Activated CD4-positive, alpha-beta T cell treated with anti-CD3 and anti-CD28 coated beads for 36 hours (primary cell): ENCODE results near the gene LTBP1. TPM values are rescaled to one million over a fixed set of nuclear protein-coding genes. Genes with fewer than 3 reads are reported as not detected.
A peak's percentile ranks its signal among the peaks of the same experiment; 100 is the strongest.

Experiments used
- ATAC-seq: fragments of 200-7000 bp; cut with Tn5 transposase; one replicate; pipeline ENCODE4 v1.10.0; 2021; ENCODE audit warnings: mild to moderate bottlenecking, moderate library complexity
- CTCF ChIA-PET: fragments of 350-600 bp; sonication (Branson Sonifier 250); formaldehyde crosslinking; loops from one replicate; lab custom pipeline; 2021; ENCODE audit warnings: antibody characterized with exemption; lab: Charles Lee
- POLR2A ChIA-PET: fragments of 350-600 bp; sonication (Branson Sonifier 250); formaldehyde crosslinking; loops from one replicate; lab custom pipeline; 2021; ENCODE audit warnings: antibody characterized with exemption, inconsistent platforms; lab: Charles Lee
- DNase-seq: peaks from one replicate; pipeline ENCODE4 v3.0.0-alpha.2; 2020
- H3K27ac Mint-ChIP-seq: one replicate; pipeline ENCODE4 v1.8.0; 2021; ENCODE audit warnings: mixed read lengths
- H3K27me3 Mint-ChIP-seq: one replicate; pipeline ENCODE4 v1.8.0; 2021; ENCODE audit warnings: mixed read lengths
- H3K36me3 Mint-ChIP-seq: one replicate; pipeline ENCODE4 v1.8.0; 2021; ENCODE audit warnings: low read depth, mixed read lengths
- H3K4me1 Mint-ChIP-seq: one replicate; pipeline ENCODE4 v1.8.0; 2021; ENCODE audit warnings: mixed read lengths
- H3K4me3 Mint-ChIP-seq: one replicate; pipeline ENCODE4 v1.8.0; 2021; ENCODE audit warnings: mild to moderate bottlenecking, moderate library complexity, mixed read lengths
- H3K9me3 Mint-ChIP-seq: one replicate; pipeline ENCODE4 v1.8.0; 2021; ENCODE audit warnings: low read depth, mixed read lengths
- intact Hi-C, 2 experiments: fragments of 100-400 bp; cut with DNase I in 1 of 2; cut with micrococcal nuclease in 1 of 2; formaldehyde crosslinking; loops; one replicate each; pipeline versions ENCODE4 v1.14.2 to v1.15.1; 2022 to 2024; cut with DNase I, micrococcal nuclease
- total RNA-seq, 2 experiments: library from RNA; stranded (reverse); gene quantifications; one replicate each; pipeline ENCODE4 v1.2.3, GENCODE V29; 2021

The LTBP1 gene
- total RNA-seq, 2 experiments from 2014 or later: 0.14 to 0.26 TPM

DNA sequence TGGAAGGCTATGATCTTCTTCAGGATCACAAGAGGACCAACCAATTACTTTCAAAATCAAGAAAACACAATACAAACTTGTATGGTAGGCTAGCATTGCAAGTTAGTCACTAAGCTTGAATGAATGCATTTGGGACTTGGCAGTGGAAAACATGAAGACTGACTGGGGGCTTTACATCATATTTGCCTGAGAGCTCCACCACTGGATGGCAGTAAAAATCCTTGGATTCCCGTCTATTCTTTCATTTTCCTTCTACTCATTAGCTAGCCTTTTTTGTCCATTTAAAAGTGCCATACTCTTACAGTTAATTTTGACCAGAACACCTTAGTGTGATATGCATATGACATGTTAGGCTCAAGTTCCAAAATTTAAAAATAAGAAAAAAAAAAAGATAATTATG, 466.2 kb downstream of the LTBP1 start:
- CTCF ChIA-PET: interaction anchor here (0.6 to 2.3 kb wide), 3 partner anchors 9 to 191 kb away, joined by 3 to 12 read pairs (median 5); no protein-coding TSS in a partner anchor
- Mint-ChIP-seq H3K27ac (no peak overlapping the region), H3K4me3 (no peak overlapping the region), H3K36me3 (no peaks in the 10 kb centered on the region), H3K9me3 (peaks cover 4% of the 10 kb centered on the region), H3K27me3 (peaks cover 9% of the 10 kb centered on the region), H3K4me1 (no peaks in the 10 kb centered on the region)
- POLR2A ChIA-PET: no interaction called here
- intact Hi-C loops: loop anchor here (2.0 to 10.0 kb wide), 2 partner anchors 170 to 172 kb away; no protein-coding TSS in a partner anchor
- DNase-seq (peak; percentile 5), ATAC-seq (no peak)

DNA sequence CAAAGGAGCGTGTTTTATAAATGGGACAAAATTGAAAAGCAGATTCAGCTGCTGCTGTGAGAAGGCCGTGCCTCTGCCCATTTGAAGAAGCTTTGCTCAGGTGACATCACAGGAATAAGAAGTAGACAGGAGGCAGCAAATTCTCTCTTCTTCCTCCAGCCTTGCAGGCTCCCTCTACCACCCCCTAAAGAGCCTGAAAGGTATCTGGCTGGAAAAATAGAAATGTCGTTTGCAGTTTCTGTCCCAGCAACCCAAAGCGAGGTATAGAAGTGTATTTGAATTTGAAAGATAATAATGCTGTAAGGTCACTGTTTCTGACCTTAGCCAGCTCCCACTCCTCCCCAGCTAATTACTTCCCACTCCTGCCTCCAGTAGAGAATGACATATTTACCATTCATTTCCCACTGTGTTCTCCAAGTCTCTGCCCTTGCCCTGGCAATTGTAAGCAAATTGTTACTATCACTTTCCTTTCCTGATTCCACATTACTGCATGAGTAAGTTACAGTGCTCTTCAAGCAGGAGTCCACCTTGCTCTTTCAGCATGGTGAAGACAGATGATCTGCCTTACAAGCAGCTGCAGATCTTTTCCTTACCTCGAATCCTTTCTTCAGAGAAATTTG, 472.9 kb downstream of the LTBP1 start:
- ChIA-PET CTCF (interaction anchor here (0.7 kb wide), 1 partner anchor 17 kb away, joined by 3 read pairs; no protein-coding TSS in a partner anchor), POLR2A (interaction anchor here (0.6 kb wide), 1 partner anchor 230 kb away, joined by 3 read pairs; no protein-coding TSS in a partner anchor)
- intact Hi-C loops: loop anchor here in 1 of 2 experiments (10.0 kb wide), 1 partner anchor 165 kb away; no protein-coding TSS in a partner anchor
- ATAC-seq: no peak
- no peak for DNase-seq
- Mint-ChIP-seq H3K36me3 (no peaks in the 10 kb centered on the region), H3K4me1 (no peaks in the 10 kb centered on the region), H3K4me3 (no peak overlapping the region), H3K27ac (no peak overlapping the region), H3K27me3 (peaks cover 5% of the 10 kb centered on the region), H3K9me3 (no peaks in the 10 kb centered on the region)

DNA sequence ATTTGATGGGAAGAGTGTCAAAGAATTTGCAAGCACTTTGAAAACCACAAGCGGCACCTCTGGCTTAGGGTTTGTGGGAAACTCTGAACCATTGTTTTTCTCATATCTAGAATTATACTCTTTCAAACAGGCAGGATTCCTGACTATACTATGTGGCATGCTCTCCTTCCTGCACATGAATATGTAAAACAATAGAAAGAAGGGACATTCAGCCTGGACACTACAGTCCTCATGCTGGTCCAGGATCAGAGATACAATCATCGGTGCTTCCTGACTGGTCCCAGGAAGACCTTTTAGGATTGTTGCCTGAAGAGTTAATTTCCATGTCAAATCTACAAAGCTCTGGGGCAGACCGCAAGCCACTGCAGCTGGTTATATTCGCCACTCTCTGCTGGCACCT, 474.0 kb downstream of the LTBP1 start:
- intact Hi-C loops: no loop called here
- H3K27ac Mint-ChIP-seq: no peak overlapping the region
- ATAC-seq: no peak
- H3K9me3 Mint-ChIP-seq: no peaks in the 10 kb centered on the region
- no peak overlapping the region for H3K4me3 Mint-ChIP-seq
- H3K4me1 Mint-ChIP-seq: no peaks in the 10 kb centered on the region
- ChIA-PET CTCF (interaction anchor here (0.7 kb wide), 1 partner anchor 18 kb away, joined by 3 read pairs; no protein-coding TSS in a partner anchor), POLR2A (no interaction called here)
- no peak for DNase-seq
- H3K27me3 Mint-ChIP-seq: peaks cover 4% of the 10 kb centered on the region
- no peaks in the 10 kb centered on the region for H3K36me3 Mint-ChIP-seq

DNA sequence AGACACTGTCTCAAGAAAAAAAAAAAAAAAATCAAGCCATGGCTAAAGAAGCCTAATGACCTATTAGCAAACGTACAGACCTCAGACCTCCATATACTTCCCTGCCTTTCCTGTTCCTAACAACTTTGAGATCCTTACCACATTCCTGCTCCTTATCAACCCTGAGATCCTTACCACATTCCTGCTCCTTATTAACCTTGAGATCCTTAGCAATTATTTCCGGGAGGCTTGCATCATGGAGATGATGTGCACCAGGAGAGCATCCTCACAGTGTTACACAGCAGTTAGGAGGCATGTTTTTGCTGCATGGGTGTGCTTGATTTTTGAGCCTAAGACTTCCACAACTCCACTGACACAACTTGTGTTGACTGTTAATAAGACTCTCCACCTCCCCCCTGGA, 475.1 kb downstream of the LTBP1 start:
- Mint-ChIP-seq H3K4me3 (no peak overlapping the region), H3K4me1 (no peaks in the 10 kb centered on the region), H3K36me3 (no peaks in the 10 kb centered on the region), H3K27ac (no peak overlapping the region), H3K27me3 (peaks cover 4% of the 10 kb centered on the region), H3K9me3 (no peaks in the 10 kb centered on the region)
- ATAC-seq (no peak), DNase-seq (no peak)
- POLR2A ChIA-PET: no interaction called here
- CTCF ChIA-PET: interaction anchor here (0.7 kb wide), 1 partner anchor 9 kb away, joined by 3 read pairs; no protein-coding TSS in a partner anchor
- intact Hi-C loops: no loop called here

DNA sequence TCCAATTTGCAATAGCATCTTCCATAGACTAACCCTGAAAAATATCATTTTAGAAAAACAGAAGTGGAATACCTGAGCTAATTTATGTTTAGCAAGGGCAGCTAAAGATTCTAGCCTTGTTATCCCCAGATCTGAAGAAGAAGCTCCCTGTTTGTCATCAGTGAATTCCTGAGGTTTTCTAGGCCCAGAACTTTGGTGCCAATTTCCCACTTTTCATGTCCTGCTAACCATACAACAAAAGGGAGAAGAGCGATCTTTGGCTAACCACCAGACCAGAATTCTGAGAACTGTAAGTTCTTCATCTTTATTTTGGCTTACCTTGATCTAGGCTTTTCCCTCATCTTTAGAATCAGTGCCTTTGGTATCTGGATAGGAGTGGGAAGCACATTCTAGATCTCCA, 478.4 kb downstream of the LTBP1 start:
- ATAC-seq (no peak), DNase-seq (no peak)
- Mint-ChIP-seq H3K27ac (no peak overlapping the region), H3K4me1 (no peaks in the 10 kb centered on the region), H3K4me3 (no peak overlapping the region), H3K27me3 (peaks cover 2% of the 10 kb centered on the region), H3K36me3 (no peaks in the 10 kb centered on the region), H3K9me3 (no peaks in the 10 kb centered on the region)
- POLR2A ChIA-PET: no interaction called here
- intact Hi-C loops: no loop called here
- CTCF ChIA-PET: no interaction called here

DNA sequence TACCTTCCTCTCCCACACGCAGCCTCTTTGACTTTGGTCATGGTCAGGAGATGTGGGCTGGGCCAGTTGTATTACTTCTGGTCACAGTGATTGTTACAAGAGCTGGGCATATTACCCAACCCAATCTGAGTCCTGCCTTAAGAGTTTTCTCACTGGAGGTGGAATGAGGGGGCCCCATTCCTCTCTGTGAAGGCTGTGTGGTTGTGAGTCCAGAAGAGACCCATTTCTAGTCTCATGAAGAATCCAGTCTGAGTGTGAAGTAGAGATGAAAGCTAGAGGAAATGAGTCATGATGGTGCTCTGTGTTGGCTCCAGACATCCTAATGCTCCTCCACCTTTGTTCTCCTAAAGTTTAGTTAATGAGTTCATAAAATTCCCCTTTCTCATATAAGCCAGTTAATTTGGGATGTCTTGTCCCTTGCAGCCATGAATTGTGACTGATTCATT, 478.9 kb downstream of the LTBP1 start:
- intact Hi-C loops: no loop called here
- Mint-ChIP-seq H3K27ac (no peak overlapping the region), H3K4me3 (no peak overlapping the region), H3K27me3 (peaks cover 2% of the 10 kb centered on the region), H3K36me3 (no peaks in the 10 kb centered on the region), H3K4me1 (no peaks in the 10 kb centered on the region), H3K9me3 (no peaks in the 10 kb centered on the region)
- POLR2A ChIA-PET: no interaction called here
- ATAC-seq (no peak), DNase-seq (no peak)
- CTCF ChIA-PET: no interaction called here

DNA sequence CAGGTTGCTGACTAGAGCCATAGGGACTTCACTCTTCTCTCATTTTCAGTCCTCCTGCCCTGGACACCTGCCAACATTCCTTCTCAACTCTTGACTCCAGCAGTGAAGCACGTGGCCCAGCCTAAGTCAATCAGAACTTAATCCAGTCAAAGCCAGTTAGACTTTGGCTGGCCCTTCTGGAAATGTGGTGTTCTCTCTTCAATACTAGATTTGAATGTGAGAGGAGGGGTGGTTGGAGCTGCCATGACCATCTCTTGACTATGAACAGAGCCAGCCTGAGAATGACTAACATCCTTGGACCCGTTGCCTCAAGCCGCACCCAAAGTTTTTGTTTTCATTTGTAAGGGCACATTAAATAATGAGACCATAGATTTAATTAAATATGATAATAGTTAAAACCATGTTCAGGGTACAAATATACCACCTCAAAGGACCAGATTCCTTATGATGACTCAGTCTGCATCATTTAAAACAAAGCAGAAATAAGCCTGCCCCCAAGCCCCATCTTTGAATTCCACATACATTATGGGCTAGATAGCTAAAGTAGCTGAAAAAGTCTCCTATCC, 480.0 kb downstream of the LTBP1 start:
- H3K4me1 Mint-ChIP-seq: no peaks in the 10 kb centered on the region
- no peaks in the 10 kb centered on the region for H3K36me3 Mint-ChIP-seq
- ChIA-PET CTCF (no interaction called here), POLR2A (no interaction called here)
- no peak overlapping the region for H3K27ac Mint-ChIP-seq
- no peak overlapping the region for H3K4me3 Mint-ChIP-seq
- no peak for ATAC-seq
- peaks cover 2% of the 10 kb centered on the region for H3K27me3 Mint-ChIP-seq
- intact Hi-C loops: no loop called here
- no peaks in the 10 kb centered on the region for H3K9me3 Mint-ChIP-seq
- DNase-seq: no peak

DNA sequence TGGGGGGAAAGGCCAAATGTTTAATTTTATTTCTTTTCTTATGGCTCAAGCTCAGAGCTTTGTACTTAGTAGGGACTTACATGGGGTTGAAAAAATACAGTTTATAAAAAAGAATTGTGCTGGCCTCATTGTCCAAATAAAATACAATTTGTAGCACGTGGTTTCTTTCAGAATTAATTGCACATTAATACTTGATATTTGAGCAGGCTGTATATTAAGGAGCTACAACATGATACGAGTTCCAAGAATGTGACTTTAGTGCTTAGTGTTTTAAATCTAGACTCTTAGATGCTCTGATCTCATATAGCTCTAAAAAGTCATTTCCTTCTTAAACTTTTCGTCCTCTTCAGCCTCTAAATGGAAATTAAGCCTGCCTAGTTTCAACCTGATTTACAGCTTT, 483.3 kb downstream of the LTBP1 start:
- Mint-ChIP-seq H3K4me1 (no peaks in the 10 kb centered on the region), H3K9me3 (no peaks in the 10 kb centered on the region), H3K27ac (no peak overlapping the region), H3K4me3 (no peak overlapping the region), H3K27me3 (peaks cover 4% of the 10 kb centered on the region), H3K36me3 (no peaks in the 10 kb centered on the region)
- DNase-seq: no peak
- CTCF ChIA-PET: no interaction called here
- intact Hi-C loops: no loop called here
- ATAC-seq: no peak
- POLR2A ChIA-PET: no interaction called here

DNA sequence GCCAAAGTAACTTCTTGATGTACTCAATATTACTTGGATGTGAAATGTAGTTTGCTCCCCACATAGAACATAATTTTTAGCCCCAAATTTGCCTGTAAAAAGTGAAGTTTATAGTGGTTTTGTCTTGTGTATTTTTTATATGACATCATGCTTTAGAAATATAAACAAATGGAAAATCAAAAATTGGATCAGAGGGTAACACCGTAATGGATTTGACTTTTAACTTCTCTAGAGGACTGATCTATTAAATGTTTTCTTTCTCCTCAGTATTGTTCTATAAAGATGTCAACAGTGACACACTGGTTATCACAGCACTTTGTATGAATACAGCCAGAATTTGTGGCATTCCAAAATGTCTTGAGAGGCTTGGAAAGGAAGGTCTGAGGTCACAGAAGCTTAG, 484.1 kb downstream of the LTBP1 start:
- no peak overlapping the region for H3K27ac Mint-ChIP-seq
- H3K4me1 Mint-ChIP-seq: no peaks in the 10 kb centered on the region
- ATAC-seq: no peak
- H3K4me3 Mint-ChIP-seq: no peak overlapping the region
- intact Hi-C loops: no loop called here
- no peaks in the 10 kb centered on the region for H3K36me3 Mint-ChIP-seq
- H3K9me3 Mint-ChIP-seq: no peaks in the 10 kb centered on the region
- DNase-seq: no peak
- ChIA-PET POLR2A (no interaction called here), CTCF (interaction anchor here (1.0 kb wide), 1 partner anchor 13 kb away, joined by 3 read pairs; no protein-coding TSS in a partner anchor)
- H3K27me3 Mint-ChIP-seq: peaks cover 4% of the 10 kb centered on the region

DNA sequence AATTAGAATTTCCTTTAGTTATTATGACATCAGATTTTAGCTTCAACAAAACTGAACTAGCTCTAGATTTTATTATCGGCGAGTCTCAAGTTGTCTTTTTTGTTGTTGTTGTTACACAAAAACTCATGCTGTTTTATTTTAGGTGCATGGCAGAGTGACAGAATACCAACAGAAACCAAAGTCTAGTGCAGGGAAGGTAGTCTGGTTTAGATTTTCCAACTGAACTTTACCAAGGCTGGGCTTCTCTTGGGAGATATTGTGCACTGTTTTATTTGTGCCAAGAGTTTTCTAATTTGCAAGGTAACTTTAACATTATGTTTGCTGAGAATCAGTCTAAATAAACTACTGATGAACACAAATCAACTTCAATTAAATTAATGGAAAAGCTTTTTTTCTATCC, 486.1 kb downstream of the LTBP1 start:
- H3K4me3 Mint-ChIP-seq: no peak overlapping the region

DNA sequence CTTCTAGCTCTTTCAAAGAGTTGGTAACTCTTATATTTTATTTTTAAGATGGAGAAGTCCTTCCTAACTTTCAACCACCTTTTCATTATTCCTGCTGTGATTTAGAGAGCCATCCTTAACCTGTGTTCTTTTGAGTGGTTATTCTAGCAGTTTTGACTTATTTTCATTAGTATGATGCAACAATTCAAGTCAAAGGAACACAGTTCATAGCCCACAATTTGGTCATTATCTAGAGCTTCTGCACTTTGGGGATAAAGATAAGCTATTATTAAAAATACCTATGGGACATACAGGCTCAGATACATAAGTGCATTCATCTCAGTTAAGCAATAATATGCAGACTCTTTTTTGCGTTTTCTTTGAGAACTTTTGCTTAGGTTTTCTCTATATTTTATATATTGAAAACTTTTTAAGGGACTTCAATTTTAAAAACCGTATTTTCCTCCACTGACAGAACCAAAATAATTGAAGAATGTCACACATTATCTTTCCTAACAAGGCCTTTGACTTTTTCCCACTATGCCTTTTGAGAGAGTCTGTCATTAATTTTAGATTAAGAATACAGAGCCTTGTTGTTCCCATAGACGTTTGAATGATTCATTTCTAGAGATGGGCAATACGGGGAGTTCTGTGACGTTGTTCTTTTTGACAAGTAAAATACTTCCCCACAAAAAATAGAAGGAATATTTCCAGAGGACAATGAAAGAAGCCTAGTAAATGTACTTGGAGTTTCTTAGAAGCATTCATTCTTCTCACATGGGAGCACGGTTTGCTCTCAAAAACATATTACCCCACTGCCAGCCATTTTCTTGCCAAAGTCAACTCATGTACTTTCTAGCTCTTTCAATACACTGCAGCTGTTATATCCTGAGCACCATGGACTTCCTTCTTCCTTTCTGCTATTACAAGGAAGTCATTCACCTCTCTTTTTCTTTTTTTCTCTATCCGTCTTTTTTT, 486.8 kb downstream of the LTBP1 start:
- intact Hi-C loops: no loop called here
- POLR2A ChIA-PET: no interaction called here

More for the DNA sequence above, 486.1 kb downstream of the LTBP1 start:
- POLR2A ChIA-PET: no interaction called here
- no peak for DNase-seq
- peaks cover 4% of the 10 kb centered on the region for H3K27me3 Mint-ChIP-seq
- H3K27ac Mint-ChIP-seq: no peak overlapping the region
- no peaks in the 10 kb centered on the region for H3K9me3 Mint-ChIP-seq
- H3K36me3 Mint-ChIP-seq: no peaks in the 10 kb centered on the region
- H3K4me1 Mint-ChIP-seq: no peaks in the 10 kb centered on the region
- CTCF ChIA-PET: interaction anchor here (0.8 to 1.1 kb wide), 3 partner anchors 10 to 150 kb away, joined by 3 read pairs; no protein-coding TSS in a partner anchor
- intact Hi-C loops: no loop called here
- no peak for ATAC-seq

More for the DNA sequence above, 486.8 kb downstream of the LTBP1 start:
- no peaks in the 10 kb centered on the region for H3K4me1 Mint-ChIP-seq
- H3K4me3 Mint-ChIP-seq: no peak overlapping the region
- H3K36me3 Mint-ChIP-seq: no peaks in the 10 kb centered on the region
- no peak for DNase-seq
- CTCF ChIA-PET: interaction anchor here (0.6 to 1.1 kb wide), 2 partner anchors 9 to 42 kb away, joined by 3 read pairs; no protein-coding TSS in a partner anchor
- no peak for ATAC-seq
- H3K9me3 Mint-ChIP-seq: no peaks in the 10 kb centered on the region
- peaks cover 2% of the 10 kb centered on the region for H3K27me3 Mint-ChIP-seq
- H3K27ac Mint-ChIP-seq: no peak overlapping the region
